Mesothelial cell of epicardium (in vitro differentiated cells): Measurements from ENCODE around the gene VPS39. TPM values are rescaled to one million over a fixed set of nuclear protein-coding genes. Genes with fewer than 3 reads are reported as not detected.
"Not testable (repeated sequence)": the region's sequence is repeated elsewhere in the genome, so short reads cannot be mapped to it uniquely, and the experiment has no call there.

ENCODE experiments used
- DNase-seq, 2 experiments: peaks; one replicate each; pipeline ENCODE4 v3.0.0; 2021; ENCODE audit warnings: low spot score in 2 of 2; ENCODE audit not compliant: unreplicated experiment in 2 of 2
- H3K27ac Mint-ChIP-seq: 2 replicates; pipeline ENCODE4 v1.8.0; 2021; ENCODE audit warnings: mixed read lengths
- H3K27me3 Mint-ChIP-seq: 2 replicates; pipeline ENCODE4 v1.8.0; 2021; ENCODE audit warnings: low read depth, mixed read lengths
- H3K36me3 Mint-ChIP-seq: 2 replicates; pipeline ENCODE4 v1.8.0; 2021; ENCODE audit warnings: mixed read lengths
- H3K4me1 Mint-ChIP-seq: 2 replicates; pipeline ENCODE4 v1.8.0; 2021; ENCODE audit warnings: mixed read lengths
- H3K4me3 Mint-ChIP-seq: 2 replicates; pipeline ENCODE4 v1.8.0; 2021; ENCODE audit warnings: mild to moderate bottlenecking, moderate library complexity, mixed read lengths
- H3K9me3 Mint-ChIP-seq: 2 replicates; pipeline ENCODE4 v1.8.0; 2021; ENCODE audit warnings: mixed read lengths
- total RNA-seq: library from RNA; stranded (reverse); gene quantifications from 3 replicates; pipeline ENCODE4 v1.2.1, GENCODE V29; 2021
- TF ChIP-seq, protein P1 (sequence below): fragments of 200-600 bp; sonication (generic); IDR thresholded peaks from one replicate; pipeline ENCODE4 v1.5.0; 2021; ENCODE audit warnings: antibody characterized with exemption; ENCODE audit not compliant: unreplicated experiment

The VPS39 gene
- total RNA-seq, 1 donor from 2014 or later: 86.2 TPM

DNA sequence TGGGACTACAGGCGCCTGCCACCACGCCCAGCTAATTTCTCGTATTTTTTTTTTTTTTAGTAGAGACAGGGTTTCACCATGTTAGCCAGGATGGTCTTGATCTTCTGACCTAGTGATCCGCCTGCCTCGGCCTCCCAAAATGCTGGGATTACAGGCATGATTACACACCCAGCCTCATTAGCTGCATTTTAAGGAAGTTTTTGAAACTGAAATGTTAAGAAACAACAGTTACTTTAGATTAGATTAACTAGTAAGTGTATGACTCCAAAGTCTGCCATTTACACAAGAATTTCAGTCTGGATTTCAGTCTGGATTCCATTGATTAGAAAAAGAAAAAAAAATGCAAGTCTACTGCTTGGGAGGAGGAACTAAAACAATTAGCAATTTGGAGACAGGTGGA lies 24.5 kb upstream of the VPS39 start:
- no peak for DNase-seq
- Mint-ChIP-seq H3K4me1 (no peaks in the 10 kb centered on the region), H3K36me3 (peaks cover 32% of the 10 kb centered on the region), H3K27ac (no peak overlapping the region), H3K27me3 (no peaks in the 10 kb centered on the region), H3K4me3 (no peak overlapping the region), H3K9me3 (no peaks in the 10 kb centered on the region)
- TF ChIP-seq, protein P1, sequence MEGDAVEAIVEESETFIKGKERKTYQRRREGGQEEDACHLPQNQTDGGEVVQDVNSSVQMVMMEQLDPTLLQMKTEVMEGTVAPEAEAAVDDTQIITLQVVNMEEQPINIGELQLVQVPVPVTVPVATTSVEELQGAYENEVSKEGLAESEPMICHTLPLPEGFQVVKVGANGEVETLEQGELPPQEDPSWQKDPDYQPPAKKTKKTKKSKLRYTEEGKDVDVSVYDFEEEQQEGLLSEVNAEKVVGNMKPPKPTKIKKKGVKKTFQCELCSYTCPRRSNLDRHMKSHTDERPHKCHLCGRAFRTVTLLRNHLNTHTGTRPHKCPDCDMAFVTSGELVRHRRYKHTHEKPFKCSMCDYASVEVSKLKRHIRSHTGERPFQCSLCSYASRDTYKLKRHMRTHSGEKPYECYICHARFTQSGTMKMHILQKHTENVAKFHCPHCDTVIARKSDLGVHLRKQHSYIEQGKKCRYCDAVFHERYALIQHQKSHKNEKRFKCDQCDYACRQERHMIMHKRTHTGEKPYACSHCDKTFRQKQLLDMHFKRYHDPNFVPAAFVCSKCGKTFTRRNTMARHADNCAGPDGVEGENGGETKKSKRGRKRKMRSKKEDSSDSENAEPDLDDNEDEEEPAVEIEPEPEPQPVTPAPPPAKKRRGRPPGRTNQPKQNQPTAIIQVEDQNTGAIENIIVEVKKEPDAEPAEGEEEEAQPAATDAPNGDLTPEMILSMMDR: no peak

DNA sequence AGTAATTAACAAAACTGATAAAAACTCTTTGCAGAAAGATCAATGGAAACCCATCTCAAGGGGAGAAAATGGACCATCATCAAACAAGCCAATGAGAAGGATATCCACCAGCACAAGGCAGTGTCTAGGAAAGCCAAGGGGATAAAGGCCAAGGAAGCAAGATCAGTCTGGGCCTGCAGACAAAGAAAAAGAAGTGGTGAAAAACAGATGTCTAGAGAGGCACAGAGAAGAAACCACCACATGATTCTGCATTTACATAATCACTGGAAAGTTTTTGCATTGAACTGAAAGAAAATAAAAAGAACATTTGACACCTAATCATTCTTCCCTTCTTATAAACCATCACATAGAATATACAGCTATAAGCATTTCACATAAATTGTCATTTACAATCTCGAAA lies 23.0 kb upstream of the VPS39 start:
- peaks cover 31% of the 10 kb centered on the region for H3K36me3 Mint-ChIP-seq

DNA sequence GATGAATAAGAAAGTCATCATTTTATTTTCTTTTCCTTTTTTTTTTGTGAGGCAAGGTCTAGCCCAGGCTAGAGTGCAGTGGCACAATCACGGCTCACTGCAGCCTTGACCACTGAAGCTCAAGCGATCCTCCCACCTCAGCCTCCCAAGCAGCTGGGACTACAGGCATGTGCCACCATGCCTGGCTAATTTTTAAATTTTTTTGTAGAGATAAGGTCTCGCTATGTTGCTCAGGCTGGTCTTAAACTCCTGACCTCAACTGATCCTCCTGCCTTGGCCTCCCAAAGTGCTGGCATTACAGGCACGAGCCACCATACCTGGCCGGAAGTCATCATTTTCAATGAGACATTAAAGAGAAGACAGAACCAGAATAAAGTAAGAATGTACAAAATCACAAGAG lies 20.9 kb upstream of the VPS39 start:
- DNase-seq, H3K27me3 Mint-ChIP-seq, H3K27ac Mint-ChIP-seq, H3K4me1 Mint-ChIP-seq, H3K4me3 Mint-ChIP-seq, H3K9me3 Mint-ChIP-seq: not testable (repeated sequence)
- peaks cover 33% of the 10 kb centered on the region for H3K36me3 Mint-ChIP-seq

More for the DNA sequence above, 23.0 kb upstream of the VPS39 start:
- no peaks in the 10 kb centered on the region for H3K9me3 Mint-ChIP-seq
- H3K4me1 Mint-ChIP-seq: no peaks in the 10 kb centered on the region
- H3K4me3 Mint-ChIP-seq: no peak overlapping the region
- TF ChIP-seq, protein P1: no peak
- H3K27ac Mint-ChIP-seq: no peak overlapping the region
- no peak for DNase-seq
- H3K27me3 Mint-ChIP-seq: no peaks in the 10 kb centered on the region

DNA sequence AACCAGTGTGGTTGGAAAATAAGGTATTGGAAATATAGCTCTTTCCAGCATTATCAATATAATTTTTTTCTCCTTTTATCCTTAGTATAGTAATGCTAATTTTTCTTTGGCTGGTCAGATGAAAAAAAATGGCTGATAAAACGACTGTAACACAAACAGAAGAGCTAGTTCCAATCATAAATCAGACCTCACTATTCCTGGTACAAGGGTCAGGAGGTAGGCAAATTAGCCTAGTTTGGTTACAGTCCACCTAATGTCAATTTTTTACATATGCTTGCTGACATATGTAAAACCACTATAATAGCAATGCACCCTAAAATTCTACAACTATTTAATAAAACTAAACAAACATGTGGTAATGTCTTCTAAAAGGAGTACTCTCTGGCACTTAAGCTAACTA lies 19.9 kb upstream of the VPS39 start:
- Mint-ChIP-seq H3K4me1 (no peaks in the 10 kb centered on the region), H3K27me3 (no peaks in the 10 kb centered on the region), H3K9me3 (no peaks in the 10 kb centered on the region), H3K4me3 (no peak overlapping the region), H3K27ac (no peak overlapping the region), H3K36me3 (peaks cover 32% of the 10 kb centered on the region)
- no peak for DNase-seq
- TF ChIP-seq, protein P1: no peak

DNA sequence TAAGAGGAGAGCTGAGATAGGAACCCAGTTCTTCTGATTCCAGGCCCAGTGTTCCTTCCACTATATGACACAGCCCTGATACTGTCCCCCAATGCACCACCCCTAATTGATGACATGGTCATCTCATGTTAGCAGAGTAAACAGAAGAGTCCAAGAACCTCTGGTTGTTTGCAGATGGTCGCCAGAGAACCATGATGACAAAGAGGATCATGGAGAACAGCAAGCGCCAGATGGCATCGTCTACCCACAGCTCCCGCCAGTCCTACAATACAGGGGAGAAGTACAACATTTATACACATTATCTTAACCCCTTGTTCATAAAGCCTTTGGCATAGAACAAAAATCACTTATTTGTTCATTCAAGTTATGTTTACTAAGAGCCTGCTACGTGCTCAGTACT lies 18.5 kb upstream of the VPS39 start:
- no peak for DNase-seq
- Mint-ChIP-seq H3K27me3 (no peaks in the 10 kb centered on the region), H3K27ac (no peak overlapping the region), H3K4me3 (no peak overlapping the region), H3K4me1 (no peaks in the 10 kb centered on the region), H3K36me3 (peaks cover 32% of the 10 kb centered on the region), H3K9me3 (no peaks in the 10 kb centered on the region)
- TF ChIP-seq, protein P1: no peak

DNA sequence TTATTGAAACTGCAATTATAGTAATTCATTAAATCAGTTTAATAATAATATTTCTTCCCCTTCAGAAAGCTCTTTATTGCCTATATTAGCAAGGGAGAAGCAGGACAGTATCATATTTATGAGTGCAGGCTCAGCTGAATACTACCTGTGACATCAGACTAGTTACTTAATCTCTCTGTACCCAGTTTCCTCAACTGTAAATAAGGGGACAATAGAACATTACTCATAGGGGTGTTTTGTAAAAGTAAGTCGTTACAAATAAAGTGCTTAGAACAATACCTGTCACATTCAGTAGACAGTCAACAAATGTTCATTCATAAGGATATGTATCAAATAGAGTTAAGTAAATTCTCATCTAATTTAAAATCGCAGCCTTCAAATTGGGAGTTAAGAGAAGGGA lies 12.1 kb upstream of the VPS39 start:
- TF ChIP-seq, protein P1: no peak
- Mint-ChIP-seq H3K9me3 (no peaks in the 10 kb centered on the region), H3K27me3 (no peaks in the 10 kb centered on the region), H3K36me3 (peaks cover 48% of the 10 kb centered on the region), H3K27ac (no peak overlapping the region), H3K4me3 (no peak overlapping the region), H3K4me1 (no peaks in the 10 kb centered on the region)
- no peak for DNase-seq
